A673 (cell line): Measurements from ENCODE around the gene RABL6.
"Not testable (repeated sequence)": the region's sequence is repeated elsewhere in the genome, so short reads cannot be mapped to it uniquely, and the experiment has no call there.

ENCODE experiments used
- EZH2 ChIP-seq: fragments of 200-600 bp; sonication (generic); IDR thresholded peaks from 2 replicates; pipeline ENCODE4 v1.6.1; 2017; ENCODE audit warnings: borderline replicate concordance, low read depth, mild to moderate bottlenecking, mixed read lengths, antibody characterized with exemption, low read length; ENCODE audit not compliant: poor library complexity, severe bottlenecking
- TF ChIP-seq, protein P1 (sequence below): fragments of 300-800, 200-600 bp; sonication (generic); conservative IDR thresholded peaks from 2 replicates; pipeline ENCODE4 v1.5.1; 2017; ENCODE audit warnings: low read depth, mild to moderate bottlenecking, antibody characterized with exemption, low read length, moderate library complexity, mixed read lengths

DNA sequence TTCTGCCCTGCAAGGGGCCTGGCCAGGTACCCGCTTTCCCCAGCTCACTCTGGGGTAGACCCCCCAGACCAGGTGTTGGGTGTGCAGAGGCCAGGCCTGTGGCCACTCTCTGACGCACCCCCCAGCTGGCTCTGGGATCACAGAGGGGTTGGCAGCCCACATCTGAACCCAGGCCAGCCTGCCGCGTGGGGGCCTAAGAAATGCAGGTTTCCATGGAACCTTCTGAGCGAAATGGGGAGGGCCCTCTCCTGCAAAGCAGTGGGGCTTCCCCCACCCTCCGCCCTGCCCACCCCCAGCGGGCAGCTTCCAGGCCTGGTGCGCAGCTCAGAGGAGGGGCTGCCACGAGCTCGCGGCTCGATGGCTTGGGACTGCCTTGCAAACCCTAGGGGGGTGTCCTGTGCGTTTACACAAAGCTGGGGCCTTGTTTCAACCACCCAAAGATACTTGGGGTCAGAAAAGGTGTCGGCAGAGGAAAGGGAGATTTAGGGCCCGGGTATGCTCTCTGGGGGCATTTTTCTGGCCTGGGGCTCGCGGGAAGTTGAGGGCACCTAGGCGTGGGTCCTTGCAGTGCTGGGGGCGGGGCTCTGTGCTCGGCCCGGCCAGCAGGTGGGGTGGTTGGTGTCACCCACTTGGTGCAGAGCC is 35.5 kb downstream of the RABL6 start:
- TF ChIP-seq, protein P1, sequence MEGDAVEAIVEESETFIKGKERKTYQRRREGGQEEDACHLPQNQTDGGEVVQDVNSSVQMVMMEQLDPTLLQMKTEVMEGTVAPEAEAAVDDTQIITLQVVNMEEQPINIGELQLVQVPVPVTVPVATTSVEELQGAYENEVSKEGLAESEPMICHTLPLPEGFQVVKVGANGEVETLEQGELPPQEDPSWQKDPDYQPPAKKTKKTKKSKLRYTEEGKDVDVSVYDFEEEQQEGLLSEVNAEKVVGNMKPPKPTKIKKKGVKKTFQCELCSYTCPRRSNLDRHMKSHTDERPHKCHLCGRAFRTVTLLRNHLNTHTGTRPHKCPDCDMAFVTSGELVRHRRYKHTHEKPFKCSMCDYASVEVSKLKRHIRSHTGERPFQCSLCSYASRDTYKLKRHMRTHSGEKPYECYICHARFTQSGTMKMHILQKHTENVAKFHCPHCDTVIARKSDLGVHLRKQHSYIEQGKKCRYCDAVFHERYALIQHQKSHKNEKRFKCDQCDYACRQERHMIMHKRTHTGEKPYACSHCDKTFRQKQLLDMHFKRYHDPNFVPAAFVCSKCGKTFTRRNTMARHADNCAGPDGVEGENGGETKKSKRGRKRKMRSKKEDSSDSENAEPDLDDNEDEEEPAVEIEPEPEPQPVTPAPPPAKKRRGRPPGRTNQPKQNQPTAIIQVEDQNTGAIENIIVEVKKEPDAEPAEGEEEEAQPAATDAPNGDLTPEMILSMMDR = not testable (repeated sequence)
- TF ChIP-seq EZH2 = not testable (repeated sequence)
